ENCODE results near the gene NTN3. TPM values are rescaled to one million over a fixed set of nuclear protein-coding genes. Genes with fewer than 3 reads are reported as not detected.

The NTN3 gene
- total RNA-seq, 2 experiments from 2014 or later, result not detected

GRCh38 chr16:2452650-2453049 lies 18.4 kb upstream of the NTN3 start:
- H3K27ac Mint-ChIP-seq, result no peak overlapping the region
- Histone ChIP-seq H3K36me3 (ENCODE audit: insufficient read depth, low read length) (peaks cover 20% of the 10 kb centered on the region), H3K4me3 (ENCODE audit: low read length) (no peak overlapping the region), H3K9me3 (ENCODE audit: control insufficient read depth in 1 of 2, insufficient read depth in 1 of 2, low read length in 2 of 2) (no peaks in the 10 kb centered on the region), H3K27ac (ENCODE audit: low read depth in 1 of 2, low read length in 2 of 2) (no peak overlapping the region), H3K27me3 (ENCODE audit: control insufficient read depth in 1 of 2, insufficient read depth in 2 of 2, low read length in 2 of 2) (no peaks in the 10 kb centered on the region), H3K4me1 (ENCODE audit: insufficient read depth, low read length) (no peaks in the 10 kb centered on the region)
- no peaks in the 10 kb centered on the region for H3K27me3 Mint-ChIP-seq
- ChIA-PET CTCF (no interaction called here), POLR2A (no interaction called here)
- no peak for ATAC-seq (ENCODE audit: poor library complexity)
- H3K36me3 Mint-ChIP-seq (ENCODE audit: low read depth), result peaks cover 21% of the 10 kb centered on the region
- no peaks in the 10 kb centered on the region for H3K4me1 Mint-ChIP-seq (ENCODE audit: low read depth)
- intact Hi-C loops (cut with DNase I, micrococcal nuclease), result no loop called here
- no peak for DNase-seq
- no peak for TF ChIP-seq CTCF (IDR thresholded peaks at IDR 0.05)
- H3K4me3 Mint-ChIP-seq, result no peak overlapping the region
- no peaks in the 10 kb centered on the region for H3K9me3 Mint-ChIP-seq

GRCh38 chr16:2455081-2455845 lies 15.8 kb upstream of the NTN3 start:
- ChIA-PET POLR2A (interaction anchor here (0.8 kb wide), 1 partner anchor 13 kb away, joined by 3 read pairs; no protein-coding TSS in a partner anchor), CTCF (no interaction called here)
- no peak for ATAC-seq (ENCODE audit: poor library complexity)
- no peak overlapping the region for H3K4me3 Mint-ChIP-seq
- Histone ChIP-seq H3K27me3 (ENCODE audit: control insufficient read depth in 1 of 2, insufficient read depth in 2 of 2, low read length in 2 of 2) (no peaks in the 10 kb centered on the region), H3K4me3 (ENCODE audit: low read length) (no peak overlapping the region), H3K4me1 (ENCODE audit: insufficient read depth, low read length) (peaks cover 16% of the 10 kb centered on the region), H3K27ac (ENCODE audit: low read depth in 1 of 2, low read length in 2 of 2) (no peak overlapping the region), H3K9me3 (ENCODE audit: control insufficient read depth in 1 of 2, insufficient read depth in 1 of 2, low read length in 2 of 2) (no peaks in the 10 kb centered on the region), H3K36me3 (ENCODE audit: insufficient read depth, low read length) (peaks cover 9% of the 10 kb centered on the region)
- intact Hi-C loops (cut with DNase I, micrococcal nuclease), result no loop called here
- no peak for TF ChIP-seq CTCF (IDR thresholded peaks at IDR 0.05)
- no peaks in the 10 kb centered on the region for H3K27me3 Mint-ChIP-seq
- peaks cover 9% of the 10 kb centered on the region for H3K36me3 Mint-ChIP-seq (ENCODE audit: low read depth)
- no peaks in the 10 kb centered on the region for H3K9me3 Mint-ChIP-seq
- H3K4me1 Mint-ChIP-seq (ENCODE audit: low read depth), result peaks cover 5% of the 10 kb centered on the region
- H3K27ac Mint-ChIP-seq, result no peak overlapping the region
- DNase-seq, result no peak

- no peak overlapping the region for H3K27ac ChIP-seq (ENCODE audit: low read depth in 1 of 2, low read length in 2 of 2)
- H3K9me3 ChIP-seq (ENCODE audit: control insufficient read depth in 1 of 2, insufficient read depth in 1 of 2, low read length in 2 of 2), result no peaks in the 10 kb centered on the region
- no peak for TF ChIP-seq CTCF (IDR thresholded peaks at IDR 0.05)
- Mint-ChIP-seq H3K27ac (no peak overlapping the region), H3K27me3 (no peaks in the 10 kb centered on the region), H3K9me3 (no peaks in the 10 kb centered on the region), H3K4me3 (no peak overlapping the region), H3K4me1 (ENCODE audit: low read depth) (peaks cover 5% of the 10 kb centered on the region), H3K36me3 (ENCODE audit: low read depth) (peaks cover 5% of the 10 kb centered on the region)
- ChIA-PET POLR2A (no interaction called here), CTCF (no interaction called here)
- no peak for DNase-seq
- peaks cover 21% of the 10 kb centered on the region for H3K4me1 ChIP-seq (ENCODE audit: insufficient read depth, low read length)
- no peak for ATAC-seq (ENCODE audit: poor library complexity)
- no peaks in the 10 kb centered on the region for H3K27me3 ChIP-seq (ENCODE audit: control insufficient read depth in 1 of 2, insufficient read depth in 2 of 2, low read length in 2 of 2)
- no peak overlapping the region for H3K4me3 ChIP-seq (ENCODE audit: low read length)
- H3K36me3 ChIP-seq (ENCODE audit: insufficient read depth, low read length), result peaks cover 7% of the 10 kb centered on the region
- intact Hi-C loops (cut with DNase I, micrococcal nuclease), result no loop called here
Measured at GRCh38 chr16:2456551-2457153, 14.4 kb upstream of the NTN3 start.

Data from CD4-positive, alpha-beta T cell (primary cell).